Measurements from ENCODE around the gene MVD. TPM values are rescaled to one million over a fixed set of nuclear protein-coding genes. Genes with fewer than 3 reads are reported as not detected.
A peak's percentile ranks its signal among the peaks of the same experiment; 100 is the strongest.

MVD gene
- total and polyA plus RNA-seq, 10 of the 15 experiments (the other 5 are each of a cell fraction or from before 2014, with no cell fraction given) = 5.0 to 147 (median 65.0) TPM

DNA sequence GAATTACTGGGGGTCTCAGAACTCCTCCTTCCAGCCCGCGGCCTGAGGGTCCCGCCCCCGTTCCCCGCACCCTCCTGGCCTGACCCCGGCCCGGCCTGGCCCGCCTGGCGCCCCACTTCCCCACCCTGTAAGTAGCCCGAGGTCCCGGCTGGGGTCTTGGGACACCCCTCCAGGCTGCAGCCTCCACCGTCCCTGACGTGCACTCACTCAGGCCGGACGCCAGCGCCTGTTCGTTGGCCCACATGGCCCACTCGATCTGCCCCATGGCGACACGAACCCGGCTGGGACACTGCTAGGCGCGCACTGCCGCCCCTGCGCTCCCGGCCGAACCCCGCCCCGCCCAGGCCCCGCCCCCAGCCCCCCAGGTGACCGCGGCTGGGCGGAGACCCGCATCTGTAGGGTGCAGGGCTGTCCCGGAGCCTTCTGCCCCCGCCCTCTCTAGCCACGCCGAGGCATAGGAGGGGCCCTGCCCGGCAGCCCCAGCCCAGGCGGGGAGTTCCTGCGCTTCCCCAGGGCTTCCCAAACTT, 12.1 kb downstream of the MVD start, which contains the start of gene CYBA:
CYBA (minus strand) TSS at position 305 of the 527 bp plus-strand sequence; CDS start at position 265, 40 bp downstream.
- Histone ChIP-seq H2AFZ (ENCODE audit: control insufficient read depth, low read depth, low read length) (peak within 1 kb of the TSS; percentile 12; the same call in 1 of the 2 replicates), H3K9ac (ENCODE audit: control insufficient read depth, insufficient read depth, low read length) (peak within 1 kb of the TSS; percentile 87), H3K9me3 (replicated peaks; ENCODE audit: control insufficient read depth, insufficient read depth, low read length) (no peaks in the 10 kb centered on the region), H4K20me1 (ENCODE audit: control insufficient read depth, insufficient read depth) (peaks cover 3% of the 10 kb centered on the region; the same call in 1 of the 2 replicates), H3K4me1 (ENCODE audit: control insufficient read depth, insufficient read depth, low read length) (peaks cover 22% of the 10 kb centered on the region), H3K36me3 (ENCODE audit: control insufficient read depth in 2 of 2, insufficient read depth in 2 of 2, low read length in 1 of 2) (peaks cover 0 to 9% of the 10 kb centered on the region in 2 experiments), H3K27ac (ENCODE audit: control insufficient read depth, insufficient read depth) (peak within 1 kb of the TSS; percentile 96), H3K4me2 (ENCODE audit: control insufficient read depth, insufficient read depth) (peak within 1 kb of the TSS; percentile 95), H3K4me3 (peak within 1 kb of the TSS; percentile 98), H3K79me2 (ENCODE audit: control insufficient read depth, insufficient read depth, low read length) (peaks cover 36% of the 10 kb centered on the region), H3K27me3 (replicated peaks in 1 of 2; ENCODE audit: control insufficient read depth in 2 of 2, insufficient read depth in 2 of 2, low read length in 1 of 2) (no peaks in the 10 kb centered on the region)
- intact Hi-C loops (cut with micrococcal nuclease; ENCODE audit: unreplicated experiment) (loop anchor here (1.0 to 5.0 kb wide), 4 partner anchors 12 to 161 kb away; partner anchors contain the start of genes APRT, CTU2, MVD and RNF166), in situ Hi-C loops (cut with MboI) (no loop called here)
- no TSS peak for BruUV-seq (replicated peaks)
- ATAC-seq = peak; percentile 84
- CTCF ChIA-PET = no interaction called here
- RAD21 ChIA-PET (ENCODE audit: unreplicated experiment) = interaction anchor here (1.2 kb wide), 1 partner anchor 15 kb away, joined by 3 read pairs; no protein-coding TSS in a partner anchor
- POLR2A ChIA-PET = interaction anchor here (0.5 to 2.6 kb wide), 6 partner anchors 11 to 432 kb away, joined by 3 to 8 read pairs (median 6); partner anchors contain the start of gene MVD
- 1% methylated on average over 28 of the region's 41 CpGs for WGBS (ENCODE audit: insufficient coverage, insufficient replicate concordance, low lambda C conversion rate, missing lambda C conversion rate)
- SMC1A ChIA-PET (ENCODE audit: uncharacterized antibody, unreplicated experiment) = no interaction called here
- peak; percentile 31 for FAIRE-seq
- peak; percentile 49 for DNase-seq (ENCODE audit: low read depth, low spot score)
- peak; percentile 55; the same call in 1 of the 2 replicates for TF ChIP-seq MAX (IDR thresholded peaks at IDR 0.05; ENCODE audit: low read depth, low read length)
- peak; percentile 85 for TF ChIP-seq POLR2AphosphoS2 (IDR thresholded peaks at IDR 0.05; ENCODE audit: low read depth, low read length)
- no peak for TF ChIP-seq NFXL1 (IDR thresholded peaks at IDR 0.05; ENCODE audit: borderline replicate concordance)
- TF ChIP-seq IRF5 (IDR thresholded peaks at IDR 0.05; ENCODE audit: borderline replicate concordance) = no peak
- TF ChIP-seq FOXK2 (IDR thresholded peaks at IDR 0.05) = no peak
- TF ChIP-seq BCL11A (IDR thresholded peaks at IDR 0.05; ENCODE audit: low read depth, low read length) = no peak
- TF ChIP-seq, protein P1, sequence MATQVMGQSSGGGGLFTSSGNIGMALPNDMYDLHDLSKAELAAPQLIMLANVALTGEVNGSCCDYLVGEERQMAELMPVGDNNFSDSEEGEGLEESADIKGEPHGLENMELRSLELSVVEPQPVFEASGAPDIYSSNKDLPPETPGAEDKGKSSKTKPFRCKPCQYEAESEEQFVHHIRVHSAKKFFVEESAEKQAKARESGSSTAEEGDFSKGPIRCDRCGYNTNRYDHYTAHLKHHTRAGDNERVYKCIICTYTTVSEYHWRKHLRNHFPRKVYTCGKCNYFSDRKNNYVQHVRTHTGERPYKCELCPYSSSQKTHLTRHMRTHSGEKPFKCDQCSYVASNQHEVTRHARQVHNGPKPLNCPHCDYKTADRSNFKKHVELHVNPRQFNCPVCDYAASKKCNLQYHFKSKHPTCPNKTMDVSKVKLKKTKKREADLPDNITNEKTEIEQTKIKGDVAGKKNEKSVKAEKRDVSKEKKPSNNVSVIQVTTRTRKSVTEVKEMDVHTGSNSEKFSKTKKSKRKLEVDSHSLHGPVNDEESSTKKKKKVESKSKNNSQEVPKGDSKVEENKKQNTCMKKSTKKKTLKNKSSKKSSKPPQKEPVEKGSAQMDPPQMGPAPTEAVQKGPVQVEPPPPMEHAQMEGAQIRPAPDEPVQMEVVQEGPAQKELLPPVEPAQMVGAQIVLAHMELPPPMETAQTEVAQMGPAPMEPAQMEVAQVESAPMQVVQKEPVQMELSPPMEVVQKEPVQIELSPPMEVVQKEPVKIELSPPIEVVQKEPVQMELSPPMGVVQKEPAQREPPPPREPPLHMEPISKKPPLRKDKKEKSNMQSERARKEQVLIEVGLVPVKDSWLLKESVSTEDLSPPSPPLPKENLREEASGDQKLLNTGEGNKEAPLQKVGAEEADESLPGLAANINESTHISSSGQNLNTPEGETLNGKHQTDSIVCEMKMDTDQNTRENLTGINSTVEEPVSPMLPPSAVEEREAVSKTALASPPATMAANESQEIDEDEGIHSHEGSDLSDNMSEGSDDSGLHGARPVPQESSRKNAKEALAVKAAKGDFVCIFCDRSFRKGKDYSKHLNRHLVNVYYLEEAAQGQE (IDR thresholded peaks at IDR 0.05; ENCODE audit: low read depth, low read length) = no peak
- peak in 1 of 2 experiments; percentile 54; a peak in 1 of 3 replicates for TF ChIP-seq EGR1 (IDR thresholded peaks at IDR 0.05; ENCODE audit: borderline replicate concordance in 1 of 2, low read depth in 2 of 2, low read length in 2 of 2)
- TF ChIP-seq, protein P2, sequence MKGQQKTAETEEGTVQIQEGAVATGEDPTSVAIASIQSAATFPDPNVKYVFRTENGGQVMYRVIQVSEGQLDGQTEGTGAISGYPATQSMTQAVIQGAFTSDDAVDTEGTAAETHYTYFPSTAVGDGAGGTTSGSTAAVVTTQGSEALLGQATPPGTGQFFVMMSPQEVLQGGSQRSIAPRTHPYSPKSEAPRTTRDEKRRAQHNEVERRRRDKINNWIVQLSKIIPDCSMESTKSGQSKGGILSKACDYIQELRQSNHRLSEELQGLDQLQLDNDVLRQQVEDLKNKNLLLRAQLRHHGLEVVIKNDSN (IDR thresholded peaks at IDR 0.05; ENCODE audit: borderline replicate concordance, extremely low read length, insufficient read depth, low read depth, low read length) = peak; percentile 47
- TF ChIP-seq, protein P3, sequence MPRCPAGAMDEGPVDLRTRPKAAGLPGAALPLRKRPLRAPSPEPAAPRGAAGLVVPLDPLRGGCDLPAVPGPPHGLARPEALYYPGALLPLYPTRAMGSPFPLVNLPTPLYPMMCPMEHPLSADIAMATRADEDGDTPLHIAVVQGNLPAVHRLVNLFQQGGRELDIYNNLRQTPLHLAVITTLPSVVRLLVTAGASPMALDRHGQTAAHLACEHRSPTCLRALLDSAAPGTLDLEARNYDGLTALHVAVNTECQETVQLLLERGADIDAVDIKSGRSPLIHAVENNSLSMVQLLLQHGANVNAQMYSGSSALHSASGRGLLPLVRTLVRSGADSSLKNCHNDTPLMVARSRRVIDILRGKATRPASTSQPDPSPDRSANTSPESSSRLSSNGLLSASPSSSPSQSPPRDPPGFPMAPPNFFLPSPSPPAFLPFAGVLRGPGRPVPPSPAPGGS (IDR thresholded peaks at IDR 0.05; ENCODE audit: borderline replicate concordance, insufficient read depth, low read depth, low read length, poor library complexity, severe bottlenecking) = no peak
- no peak for TF ChIP-seq USF2 (IDR thresholded peaks at IDR 0.05; ENCODE audit: borderline replicate concordance, low read depth, low read length)
- TF ChIP-seq LARP7 (IDR thresholded peaks at IDR 0.05) = peak; percentile 6; the same call in 1 of the 2 replicates
- TF ChIP-seq BACH1 (IDR thresholded peaks at IDR 0.05; ENCODE audit: borderline replicate concordance) = peak; percentile 68
- TF ChIP-seq CBX5 (IDR thresholded peaks at IDR 0.05; ENCODE audit: low read depth) = no peak

Measured in GM12878 (cell line).